Measurements from ENCODE around the gene SCYL3.
A peak's percentile ranks its signal among the peaks of the same experiment; 100 is the strongest.

SCYL3 gene

DNA sequence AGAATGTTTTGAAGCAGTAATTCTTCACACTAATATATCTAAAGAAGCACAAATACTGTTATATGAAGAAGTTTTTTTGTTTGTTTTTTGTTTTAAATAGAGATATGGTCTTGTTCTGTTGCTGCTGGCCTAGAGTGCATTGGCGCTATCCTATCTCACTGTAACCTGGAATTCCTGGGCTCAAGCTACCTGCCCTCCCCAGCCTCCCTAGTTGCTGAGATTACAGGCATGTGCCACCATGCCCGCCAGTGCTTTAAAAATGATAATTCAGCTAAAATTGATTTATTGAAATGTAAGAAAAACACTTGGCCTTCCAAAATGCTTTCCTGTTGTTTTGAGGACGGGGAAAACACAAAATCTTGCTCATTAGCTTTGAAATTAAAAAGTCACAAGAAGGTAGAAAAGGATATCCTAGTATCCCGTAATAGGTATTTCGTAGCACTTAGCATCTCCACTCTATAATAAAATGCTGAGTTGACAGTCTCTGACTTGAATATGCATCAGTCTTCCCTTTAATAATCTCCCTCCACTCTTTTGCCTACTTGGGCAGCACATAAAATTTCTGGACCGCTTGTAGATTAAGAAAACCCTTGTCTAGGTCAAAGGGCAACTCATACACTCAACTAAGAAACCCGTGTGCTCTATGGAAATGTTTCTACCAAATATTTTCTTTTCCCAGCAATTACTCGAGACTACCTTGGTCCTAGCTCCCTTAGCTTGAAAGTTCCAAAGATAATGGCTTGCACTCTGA, 1.3 kb downstream of the SCYL3 start:
- Histone ChIP-seq H3K27ac (ENCODE audit: low read depth, low read length) (no peak overlapping the region), H3K9ac (ENCODE audit: low read length) (peak overlapping the region; percentile 98), H3K9me2 (replicated peaks; ENCODE audit: insufficient read depth, low read length) (no peaks in the 10 kb centered on the region), H3K9me3 (ENCODE audit: insufficient read depth, low read length) (no peaks in the 10 kb centered on the region), H3F3A (ENCODE audit: insufficient read depth) (no peaks in the 10 kb centered on the region), H3K4me2 (ENCODE audit: low read depth, low read length, poor library complexity, severe bottlenecking) (peak overlapping the region; percentile 96), H3K27me3 (ENCODE audit: low read length) (no peaks in the 10 kb centered on the region), H3K4me3 (ENCODE audit: insufficient read depth, low read length, poor library complexity, severe bottlenecking) (peak overlapping the region; percentile 83), H3K79me2 (ENCODE audit: insufficient read depth, low read length) (peaks cover 41% of the 10 kb centered on the region), H4K20me1 (ENCODE audit: low read depth, low read length) (peaks cover 8% of the 10 kb centered on the region; the same call in 1 of the 2 replicates), H2AFZ (ENCODE audit: low read depth, low read length, severe bottlenecking) (peak overlapping the region; percentile 74), H3K36me3 (ENCODE audit: low read length) (peaks cover 10% of the 10 kb centered on the region; the same call in 1 of the 2 replicates)
- TF ChIP-seq, protein P1, sequence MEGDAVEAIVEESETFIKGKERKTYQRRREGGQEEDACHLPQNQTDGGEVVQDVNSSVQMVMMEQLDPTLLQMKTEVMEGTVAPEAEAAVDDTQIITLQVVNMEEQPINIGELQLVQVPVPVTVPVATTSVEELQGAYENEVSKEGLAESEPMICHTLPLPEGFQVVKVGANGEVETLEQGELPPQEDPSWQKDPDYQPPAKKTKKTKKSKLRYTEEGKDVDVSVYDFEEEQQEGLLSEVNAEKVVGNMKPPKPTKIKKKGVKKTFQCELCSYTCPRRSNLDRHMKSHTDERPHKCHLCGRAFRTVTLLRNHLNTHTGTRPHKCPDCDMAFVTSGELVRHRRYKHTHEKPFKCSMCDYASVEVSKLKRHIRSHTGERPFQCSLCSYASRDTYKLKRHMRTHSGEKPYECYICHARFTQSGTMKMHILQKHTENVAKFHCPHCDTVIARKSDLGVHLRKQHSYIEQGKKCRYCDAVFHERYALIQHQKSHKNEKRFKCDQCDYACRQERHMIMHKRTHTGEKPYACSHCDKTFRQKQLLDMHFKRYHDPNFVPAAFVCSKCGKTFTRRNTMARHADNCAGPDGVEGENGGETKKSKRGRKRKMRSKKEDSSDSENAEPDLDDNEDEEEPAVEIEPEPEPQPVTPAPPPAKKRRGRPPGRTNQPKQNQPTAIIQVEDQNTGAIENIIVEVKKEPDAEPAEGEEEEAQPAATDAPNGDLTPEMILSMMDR (IDR thresholded peaks at IDR 0.05; ENCODE audit: insufficient read depth, low read length, poor library complexity, severe bottlenecking): no peak
- no peak for TF ChIP-seq EZH2phosphoT487 (conservative IDR thresholded peaks at IDR 0.05; ENCODE audit: low read length)

DNA sequence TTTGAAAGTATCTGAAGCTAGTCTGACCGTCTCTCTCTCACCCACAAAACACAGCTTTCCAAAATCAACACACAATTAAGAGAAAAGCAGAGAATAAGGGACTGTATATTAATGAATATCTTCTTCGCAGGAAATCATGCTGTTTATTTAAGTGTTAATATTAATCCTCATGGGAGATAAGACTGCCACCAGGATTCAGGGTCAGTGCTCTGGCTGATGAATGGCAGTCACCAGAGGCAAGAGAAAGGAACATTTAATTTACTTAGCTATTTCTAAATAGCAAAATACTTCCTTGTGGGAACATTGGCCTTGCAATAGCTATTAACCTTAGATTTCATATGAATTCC, 2.2 kb downstream of the SCYL3 start:
- no peaks in the 10 kb centered on the region for H3K27me3 ChIP-seq (ENCODE audit: low read length)
- peaks cover 8% of the 10 kb centered on the region; the same call in 1 of the 2 replicates for H4K20me1 ChIP-seq (ENCODE audit: low read depth, low read length)
- peaks cover 41% of the 10 kb centered on the region for H3K79me2 ChIP-seq (ENCODE audit: insufficient read depth, low read length)
- H3K36me3 ChIP-seq (ENCODE audit: low read length): peaks cover 18% of the 10 kb centered on the region; the same call in 1 of the 2 replicates
- H3K9me2 ChIP-seq (replicated peaks; ENCODE audit: insufficient read depth, low read length): no peaks in the 10 kb centered on the region
- H3K27ac ChIP-seq (ENCODE audit: low read depth, low read length): no peak overlapping the region
- H3K4me2 ChIP-seq (ENCODE audit: low read depth, low read length, poor library complexity, severe bottlenecking): peak overlapping the region; percentile 96
- TF ChIP-seq, protein P1 (IDR thresholded peaks at IDR 0.05; ENCODE audit: insufficient read depth, low read length, poor library complexity, severe bottlenecking): no peak
- no peak for TF ChIP-seq EZH2phosphoT487 (conservative IDR thresholded peaks at IDR 0.05; ENCODE audit: low read length)
- H3K9me3 ChIP-seq (ENCODE audit: insufficient read depth, low read length): no peaks in the 10 kb centered on the region
- no peak overlapping the region for H3K4me3 ChIP-seq (ENCODE audit: insufficient read depth, low read length, poor library complexity, severe bottlenecking)
- H2AFZ ChIP-seq (ENCODE audit: low read depth, low read length, severe bottlenecking): no peak overlapping the region
- H3F3A ChIP-seq (ENCODE audit: insufficient read depth): no peaks in the 10 kb centered on the region
- H3K9ac ChIP-seq (ENCODE audit: low read length): no peak overlapping the region

DNA sequence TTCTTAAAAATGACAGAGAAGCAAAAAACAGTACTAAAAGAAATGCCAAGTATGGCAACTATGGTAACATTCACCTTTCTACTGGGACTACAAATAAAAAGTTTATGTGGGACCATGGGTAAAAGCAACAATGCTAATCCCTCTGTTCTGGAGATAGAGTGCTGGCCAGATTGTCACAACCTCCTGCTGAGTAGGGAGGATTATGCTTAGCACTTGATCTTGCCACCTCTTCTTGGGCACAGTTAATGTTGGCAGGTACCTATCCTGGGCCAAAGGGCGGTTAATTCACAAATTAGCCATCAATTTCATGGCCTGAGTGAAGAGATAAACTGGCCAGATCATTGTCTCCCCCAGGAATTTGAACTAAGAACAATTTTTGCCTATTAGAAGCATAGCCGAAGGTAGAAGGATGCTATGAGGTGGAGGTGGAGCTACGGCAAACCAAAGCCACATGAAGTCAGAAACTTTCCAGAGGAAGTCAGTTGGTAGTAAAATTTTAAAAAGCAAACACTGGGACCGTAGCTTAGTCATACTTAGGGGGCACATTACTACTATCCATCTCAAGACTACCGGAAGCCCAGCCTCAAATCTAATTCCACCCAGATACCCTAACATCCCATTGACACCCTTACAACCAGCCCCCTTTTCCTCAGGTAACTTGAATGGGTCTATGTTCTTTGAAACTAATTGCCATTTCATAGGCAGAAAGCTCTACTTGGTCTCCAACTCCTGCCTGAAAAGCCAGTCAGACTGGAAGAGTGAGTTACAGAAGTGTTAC, 2.7 kb downstream of the SCYL3 start:
- no peak overlapping the region for H3K27ac ChIP-seq (ENCODE audit: low read depth, low read length)

More for the DNA sequence above, 2.7 kb downstream of the SCYL3 start:
- no peaks in the 10 kb centered on the region for H3K9me3 ChIP-seq (ENCODE audit: insufficient read depth, low read length)
- H3K4me3 ChIP-seq (ENCODE audit: insufficient read depth, low read length, poor library complexity, severe bottlenecking): no peak overlapping the region
- peaks cover 19% of the 10 kb centered on the region; the same call in 1 of the 2 replicates for H3K36me3 ChIP-seq (ENCODE audit: low read length)
- no peaks in the 10 kb centered on the region for H3K27me3 ChIP-seq (ENCODE audit: low read length)
- no peaks in the 10 kb centered on the region for H3F3A ChIP-seq (ENCODE audit: insufficient read depth)
- TF ChIP-seq, protein P1 (IDR thresholded peaks at IDR 0.05; ENCODE audit: insufficient read depth, low read length, poor library complexity, severe bottlenecking): no peak
- no peak for TF ChIP-seq EZH2phosphoT487 (conservative IDR thresholded peaks at IDR 0.05; ENCODE audit: low read length)
- H3K79me2 ChIP-seq (ENCODE audit: insufficient read depth, low read length): peaks cover 41% of the 10 kb centered on the region
- no peaks in the 10 kb centered on the region for H3K9me2 ChIP-seq (replicated peaks; ENCODE audit: insufficient read depth, low read length)
- no peak overlapping the region for H3K9ac ChIP-seq (ENCODE audit: low read length)
- H4K20me1 ChIP-seq (ENCODE audit: low read depth, low read length): peaks cover 8% of the 10 kb centered on the region; the same call in 1 of the 2 replicates
- no peak overlapping the region for H2AFZ ChIP-seq (ENCODE audit: low read depth, low read length, severe bottlenecking)
- peak overlapping the region; percentile 96 for H3K4me2 ChIP-seq (ENCODE audit: low read depth, low read length, poor library complexity, severe bottlenecking)
